ENCODE data around the gene CACFD1. TPM values are rescaled to one million over a fixed set of nuclear protein-coding genes. Genes with fewer than 3 reads are reported as not detected.

CACFD1 gene
- total and polyA plus RNA-seq, 9 of the 15 experiments (the other 6 are each of a cell fraction or from before 2014, with no cell fraction given), result 0.11 to 1.4 (median 1.1) TPM; not detected in 2

DNA sequence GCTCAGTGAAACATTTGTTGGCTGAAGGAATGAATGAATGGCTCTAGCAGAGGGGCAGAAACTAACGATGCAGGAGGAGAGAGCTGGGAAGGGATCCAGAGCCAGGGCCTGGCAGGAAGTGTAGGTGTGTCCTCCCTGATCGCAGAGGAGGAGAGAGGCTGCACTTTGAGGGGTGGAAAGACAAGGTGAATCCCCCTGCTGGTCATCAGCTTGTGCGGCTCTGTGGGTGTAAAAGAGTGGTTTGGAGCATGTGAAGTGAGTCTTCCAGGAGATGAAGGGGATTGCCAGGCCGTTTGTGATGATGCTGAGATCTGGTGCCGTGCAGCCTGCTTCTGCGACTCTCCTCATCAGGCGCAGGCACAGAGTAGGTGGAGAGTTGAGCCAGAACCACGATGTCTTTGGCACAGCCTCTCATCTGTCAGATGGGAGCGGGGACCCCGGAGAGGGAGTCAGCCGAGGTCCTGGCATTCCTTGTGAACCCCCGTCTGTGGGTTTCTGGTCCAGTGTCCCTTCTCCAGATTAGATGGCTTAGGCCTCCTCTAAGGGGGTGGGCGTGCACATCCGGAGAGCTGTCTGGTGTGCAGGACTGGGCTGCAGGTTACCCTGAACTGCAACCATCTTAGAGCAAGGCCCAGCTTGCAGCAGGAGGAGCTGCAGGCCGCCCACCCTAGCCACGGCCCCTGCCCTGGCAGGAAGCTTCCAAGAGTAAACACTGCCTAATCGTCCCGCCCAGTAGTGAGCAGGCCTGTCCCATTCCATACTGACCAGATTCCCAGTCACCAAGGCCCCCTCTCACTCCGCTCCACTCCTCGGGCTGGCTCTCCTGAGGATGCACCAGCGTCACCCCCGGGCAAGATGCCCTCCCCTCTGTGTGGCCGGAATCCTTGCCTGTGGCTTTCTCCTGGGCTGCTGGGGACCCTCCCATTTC is 37.9 kb upstream of the CACFD1 start, which contains the start of gene ADAMTS13:
Gene ADAMTS13, plus strand, starts transcription at position 753 of the 928 bp plus-strand sequence. Its CDS starts 77 bp downstream, at position 830.
- in situ Hi-C loops (cut with MboI), result no loop called here

More for the DNA sequence above, 37.9 kb upstream of the CACFD1 start, which contains the start of gene ADAMTS13:
- Histone ChIP-seq H3K36me3 (ENCODE audit: control insufficient read depth, insufficient read depth, low read length) (no peaks in the 10 kb centered on the region), H3K4me1 (replicated peaks in 1 of 2; ENCODE audit: control insufficient read depth in 2 of 2, insufficient read depth in 2 of 2, low read length in 2 of 2) (peaks cover 16 to 33% of the 10 kb centered on the region in 2 experiments; a peak in 4 of 5 replicates), H3K4me3 (no peak within 1 kb of the TSS), H3K9me1 (ENCODE audit: control insufficient read depth, insufficient read depth, low read length) (peaks cover 3% of the 10 kb centered on the region), H3K9ac (ENCODE audit: insufficient read depth in 1 of 2, low read depth in 2 of 2, low read length in 2 of 2) (peak within 1 kb of the TSS; percentile 14 to 18; a peak in 2 of 4 replicates), H3K4me2 (ENCODE audit: insufficient read depth, low read length) (no peak within 1 kb of the TSS), H3K27me3 (ENCODE audit: control insufficient read depth in 2 of 2, insufficient read depth in 2 of 2, low read length in 2 of 2) (peaks cover 17 to 26% of the 10 kb centered on the region in 2 experiments), H3K79me2 (ENCODE audit: control insufficient read depth, insufficient read depth, low read length) (peaks cover 10% of the 10 kb centered on the region), H4K20me1 (replicated peaks; ENCODE audit: control insufficient read depth, insufficient read depth, low read length) (no peaks in the 10 kb centered on the region), H3K27ac (ENCODE audit: extremely low read depth, low read depth, low read length) (no peak within 1 kb of the TSS), H2AFZ (ENCODE audit: low read depth, low read length) (peak within 1 kb of the TSS; percentile 63), H3K9me3 (replicated peaks; ENCODE audit: control insufficient read depth, insufficient read depth, low read depth, low read length) (no peaks in the 10 kb centered on the region)
- peak; percentile 80 for FAIRE-seq
- peak; percentile 19; the same call in 2 of the 3 replicates for ATAC-seq
- ChIA-PET POLR2A (interaction anchor here (0.6 to 1.0 kb wide), 2 partner anchors 10 to 318 kb away, joined by 3 read pairs; no protein-coding TSS in a partner anchor), CTCF (ENCODE audit: low intra/inter-chr PET ratio) (no interaction called here)
- intact Hi-C loops (cut with micrococcal nuclease), result no loop called here
- BruUV-seq (replicated peaks), result no TSS peak
- peak in 1 of 4 experiments; percentile 53 for DNase-seq (ENCODE audit: extremely low read depth in 1 of 4, low spot score in 3 of 4)
- TF ChIP-seq, protein P1, sequence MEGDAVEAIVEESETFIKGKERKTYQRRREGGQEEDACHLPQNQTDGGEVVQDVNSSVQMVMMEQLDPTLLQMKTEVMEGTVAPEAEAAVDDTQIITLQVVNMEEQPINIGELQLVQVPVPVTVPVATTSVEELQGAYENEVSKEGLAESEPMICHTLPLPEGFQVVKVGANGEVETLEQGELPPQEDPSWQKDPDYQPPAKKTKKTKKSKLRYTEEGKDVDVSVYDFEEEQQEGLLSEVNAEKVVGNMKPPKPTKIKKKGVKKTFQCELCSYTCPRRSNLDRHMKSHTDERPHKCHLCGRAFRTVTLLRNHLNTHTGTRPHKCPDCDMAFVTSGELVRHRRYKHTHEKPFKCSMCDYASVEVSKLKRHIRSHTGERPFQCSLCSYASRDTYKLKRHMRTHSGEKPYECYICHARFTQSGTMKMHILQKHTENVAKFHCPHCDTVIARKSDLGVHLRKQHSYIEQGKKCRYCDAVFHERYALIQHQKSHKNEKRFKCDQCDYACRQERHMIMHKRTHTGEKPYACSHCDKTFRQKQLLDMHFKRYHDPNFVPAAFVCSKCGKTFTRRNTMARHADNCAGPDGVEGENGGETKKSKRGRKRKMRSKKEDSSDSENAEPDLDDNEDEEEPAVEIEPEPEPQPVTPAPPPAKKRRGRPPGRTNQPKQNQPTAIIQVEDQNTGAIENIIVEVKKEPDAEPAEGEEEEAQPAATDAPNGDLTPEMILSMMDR (IDR thresholded peaks at IDR 0.05 in 2 of 3, conservative IDR thresholded peaks at IDR 0.05 in 1 of 3; ENCODE audit: insufficient read depth in 2 of 3, low read depth in 1 of 3, low read length in 3 of 3), result peak; percentile 21 to 43 (median 27); a peak in 2 of 6 replicates
- no peak for TF ChIP-seq NCOA6 (IDR thresholded peaks at IDR 0.05)
- 58% methylated on average over 22 of the region's 23 CpGs for WGBS (ENCODE audit: insufficient coverage, low coverage, missing lambda C conversion rate)
